Measurements from ENCODE around the gene C4orf50. TPM values are rescaled to one million over a fixed set of nuclear protein-coding genes. Genes with fewer than 3 reads are reported as not detected.

C4orf50 gene
- polyA plus RNA-seq, 1 donor from 2014 or later = 1.6 TPM

GRCh38 chr4:5955201-5955821 is 62.9 kb downstream of the C4orf50 start:
- Histone ChIP-seq H3F3A (ENCODE audit: insufficient read depth, low read length, poor library complexity, severe bottlenecking) (no peaks in the 10 kb centered on the region), H3K9me3 (ENCODE audit: low read length) (no peaks in the 10 kb centered on the region), H3K79me2 (replicated peaks; ENCODE audit: insufficient read depth, low read length) (no peaks in the 10 kb centered on the region), H3K27ac (ENCODE audit: low read length) (no peak overlapping the region), H4K20me1 (ENCODE audit: insufficient read depth) (no peaks in the 10 kb centered on the region), H3K36me3 (ENCODE audit: insufficient read depth, low read length) (no peaks in the 10 kb centered on the region), H2AFZ (ENCODE audit: low read depth, low read length) (no peak overlapping the region), H3K9ac (ENCODE audit: low read length) (no peak overlapping the region), H3K4me2 (ENCODE audit: low read length) (no peak overlapping the region), H3K9me2 (ENCODE audit: insufficient read depth, low read length) (no peaks in the 10 kb centered on the region), H3K4me3 (ENCODE audit: low read length) (no peak overlapping the region), H3K27me3 (ENCODE audit: insufficient read depth, low read depth, low read length) (no peaks in the 10 kb centered on the region)
- TF ChIP-seq SMC3 (conservative IDR thresholded peaks at IDR 0.05; ENCODE audit: poor library complexity) (no peak), EZH2 (IDR thresholded peaks at IDR 0.05; ENCODE audit: borderline replicate concordance, insufficient read depth, low read length, poor library complexity, severe bottlenecking) (no peak), CTCF (IDR thresholded peaks at IDR 0.05; ENCODE audit: poor library complexity, severe bottlenecking) (no peak), REST (IDR thresholded peaks at IDR 0.05; ENCODE audit: borderline replicate concordance) (no peak), MXI1 (conservative IDR thresholded peaks at IDR 0.05; ENCODE audit: poor library complexity, severe bottlenecking) (no peak), RAD21 (conservative IDR thresholded peaks at IDR 0.05) (no peak), TAF1 (IDR thresholded peaks at IDR 0.05; ENCODE audit: low read depth) (no peak), POLR2AphosphoS5 (IDR thresholded peaks at IDR 0.05) (no peak), EP300 (conservative IDR thresholded peaks at IDR 0.05; ENCODE audit: poor library complexity, severe bottlenecking) (no peak)

DNA sequence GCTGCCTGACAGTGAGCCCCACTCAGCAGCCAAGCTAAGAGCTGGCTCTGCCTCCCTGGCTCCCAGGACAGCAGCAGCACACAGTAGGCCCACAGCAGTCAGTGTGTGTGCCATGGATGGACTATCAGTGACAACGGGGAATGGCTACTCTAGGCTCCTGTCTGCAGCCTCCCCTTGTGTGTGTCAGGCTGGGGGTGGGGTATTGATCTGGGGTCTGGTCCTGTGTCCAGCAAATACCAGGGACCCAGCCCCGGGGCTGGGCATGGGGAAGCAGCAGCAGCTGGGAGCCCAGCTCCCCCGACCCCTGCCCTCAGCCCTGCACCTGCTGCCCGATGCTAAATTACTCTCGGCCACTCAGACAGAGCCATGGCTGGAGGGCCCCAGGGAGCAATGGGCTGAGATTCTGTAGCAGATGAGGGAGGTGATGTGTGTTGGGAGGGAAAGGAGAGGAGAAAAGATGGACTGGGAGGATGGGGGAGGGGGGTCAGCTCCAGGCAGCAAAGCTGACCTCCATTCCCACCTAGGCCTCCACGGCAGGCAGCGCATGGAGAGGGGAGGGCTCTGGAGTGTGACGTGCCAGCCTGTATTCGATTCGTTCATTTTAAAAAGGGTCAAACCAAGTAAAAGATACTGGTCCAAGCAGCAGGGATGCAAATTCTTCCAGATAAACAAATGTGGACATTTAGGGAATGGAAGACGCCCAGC is 64.0 kb downstream of the C4orf50 start:
- Histone ChIP-seq H4K20me1 (ENCODE audit: insufficient read depth) (no peaks in the 10 kb centered on the region), H3K9me2 (ENCODE audit: insufficient read depth, low read length) (no peaks in the 10 kb centered on the region), H3K79me2 (replicated peaks; ENCODE audit: insufficient read depth, low read length) (no peaks in the 10 kb centered on the region), H3F3A (ENCODE audit: insufficient read depth, low read length, poor library complexity, severe bottlenecking) (no peaks in the 10 kb centered on the region), H3K27me3 (ENCODE audit: insufficient read depth, low read depth, low read length) (no peaks in the 10 kb centered on the region), H3K27ac (ENCODE audit: low read length) (no peak overlapping the region), H3K4me2 (ENCODE audit: low read length) (no peak overlapping the region), H3K9ac (ENCODE audit: low read length) (no peak overlapping the region), H2AFZ (ENCODE audit: low read depth, low read length) (no peak overlapping the region), H3K4me3 (ENCODE audit: low read length) (no peak overlapping the region), H3K36me3 (ENCODE audit: insufficient read depth, low read length) (no peaks in the 10 kb centered on the region), H3K9me3 (ENCODE audit: low read length) (no peaks in the 10 kb centered on the region)
- TF ChIP-seq POLR2AphosphoS5 (IDR thresholded peaks at IDR 0.05) = no peak
- no peak for TF ChIP-seq CTCF (IDR thresholded peaks at IDR 0.05; ENCODE audit: poor library complexity, severe bottlenecking)
- no peak for TF ChIP-seq TAF1 (IDR thresholded peaks at IDR 0.05; ENCODE audit: low read depth)
- TF ChIP-seq MXI1 (conservative IDR thresholded peaks at IDR 0.05; ENCODE audit: poor library complexity, severe bottlenecking) = no peak
- no peak for TF ChIP-seq EZH2 (IDR thresholded peaks at IDR 0.05; ENCODE audit: borderline replicate concordance, insufficient read depth, low read length, poor library complexity, severe bottlenecking)
- TF ChIP-seq SMC3 (conservative IDR thresholded peaks at IDR 0.05; ENCODE audit: poor library complexity) = no peak
- TF ChIP-seq RAD21 (conservative IDR thresholded peaks at IDR 0.05) = no peak
- TF ChIP-seq EP300 (conservative IDR thresholded peaks at IDR 0.05; ENCODE audit: poor library complexity, severe bottlenecking) = no peak
- TF ChIP-seq REST (IDR thresholded peaks at IDR 0.05; ENCODE audit: borderline replicate concordance) = no peak
